GM21786 (cell line): ENCODE data around the gene MYO1E.

Experiments used
- ATAC-seq: cut with Tn5 transposase; IDR thresholded peaks from one replicate; pipeline ENCODE4 v1.9.1; 2021; ENCODE audit not compliant: unreplicated experiment

The MYO1E gene

GRCh38 chr15:59203008-59203407 lies 169.7 kb downstream of the MYO1E start:
- ATAC-seq: no peak

- no peak for ATAC-seq
Measured at GRCh38 chr15:59200560-59200959, 172.1 kb downstream of the MYO1E start.

- ATAC-seq: no peak
Measured at GRCh38 chr15:59199626-59200465, 172.8 kb downstream of the MYO1E start.

GRCh38 chr15:59197454-59197853 lies 175.2 kb downstream of the MYO1E start:
- no peak for ATAC-seq

- ATAC-seq: no peak
Measured at GRCh38 chr15:59196416-59196815, 176.3 kb downstream of the MYO1E start.

- ATAC-seq: no peak
Measured at GRCh38 chr15:59194639-59195325, 177.9 kb downstream of the MYO1E start.

- ATAC-seq: no peak
Measured at GRCh38 chr15:59191855-59192237, 180.8 kb downstream of the MYO1E start.

GRCh38 chr15:59190291-59190690 lies 182.4 kb downstream of the MYO1E start:
- no peak for ATAC-seq

- ATAC-seq: no peak
Measured at GRCh38 chr15:59189241-59189640, 183.4 kb downstream of the MYO1E start.

- ATAC-seq: no peak
Measured at GRCh38 chr15:59186501-59186900, 186.2 kb downstream of the MYO1E start.

GRCh38 chr15:59185725-59186124 lies 186.9 kb downstream of the MYO1E start:
- no peak for ATAC-seq

GRCh38 chr15:59180945-59181600 lies 191.6 kb downstream of the MYO1E start:
- ATAC-seq: no peak

GRCh38 chr15:59179717-59180116 lies 193.0 kb downstream of the MYO1E start:
- no peak for ATAC-seq

- ATAC-seq: no peak
Measured at GRCh38 chr15:59178151-59178695, 194.4 kb downstream of the MYO1E start.

GRCh38 chr15:59177317-59177660 lies 195.4 kb downstream of the MYO1E start:
- ATAC-seq: no peak

GRCh38 chr15:59176653-59177316 lies 195.9 kb downstream of the MYO1E start:
- ATAC-seq: no peak

- no peak for ATAC-seq
Measured at GRCh38 chr15:59174835-59175831, 197.5 kb downstream of the MYO1E start.

- ATAC-seq: no peak
Measured at GRCh38 chr15:59174151-59174834, 198.4 kb downstream of the MYO1E start.

- ATAC-seq: no peak
Measured at GRCh38 chr15:59173194-59173593, 199.5 kb downstream of the MYO1E start.
